Neuronal stem cell (in vitro differentiated cells): Measurements from ENCODE around the gene TRIM14.
"Not testable (repeated sequence)": the region's sequence is repeated elsewhere in the genome, so short reads cannot be mapped to it uniquely, and the experiment has no call there.

Source experiments
- DNase-seq: peaks from one replicate; pipeline ENCODE4 v3.0.0-alpha.2; 2013; ENCODE audit warnings: low spot score
- H2AFZ ChIP-seq: one replicate; pipeline ENCODE4 v1.6.1; 2013; ENCODE audit warnings: mild to moderate bottlenecking, low read length, inconsistent platforms
- H2AK5ac ChIP-seq: 2 replicates; pipeline ENCODE4 v1.6.1; 2013; ENCODE audit warnings: low read depth, mild to moderate bottlenecking, inconsistent platforms, low read length, moderate library complexity, mixed read lengths
- H2BK120ac ChIP-seq: 2 replicates; pipeline ENCODE4 v1.6.1; 2013; ENCODE audit warnings: low read depth, mild to moderate bottlenecking, inconsistent platforms, low read length, moderate library complexity, mixed read lengths
- H2BK12ac ChIP-seq: one replicate; pipeline ENCODE4 v1.6.1; 2013; ENCODE audit warnings: low read length, inconsistent platforms
- H2BK15ac ChIP-seq: 2 replicates; pipeline ENCODE4 v1.6.1; 2013; ENCODE audit warnings: mild to moderate bottlenecking, low read length, inconsistent platforms, mixed read lengths
- H2BK5ac ChIP-seq: one replicate; pipeline ENCODE4 v1.6.1; 2013; ENCODE audit warnings: inconsistent platforms, mild to moderate bottlenecking, low read length, moderate library complexity
- H3K14ac ChIP-seq: one replicate; pipeline ENCODE4 v1.6.1; 2013; ENCODE audit warnings: low read length, inconsistent platforms
- H3K18ac ChIP-seq: 2 replicates; pipeline ENCODE4 v1.6.1; 2013; ENCODE audit warnings: low read length, inconsistent platforms
- H3K23ac ChIP-seq: 2 replicates; pipeline ENCODE4 v1.6.1; 2013; ENCODE audit warnings: low read depth, mild to moderate bottlenecking, mixed read lengths, low read length, inconsistent platforms; ENCODE audit not compliant: poor library complexity
- H3K27ac ChIP-seq: replicated peaks from 3 replicates; pipeline ENCODE4 v1.5.1; 2013; ENCODE audit warnings: low read length, inconsistent platforms
- H3K27me3 ChIP-seq, 3 experiments: 2 replicates each; pipeline ENCODE4 v1.6.1; 2013; ENCODE audit warnings: low read length in 3 of 3, mild to moderate bottlenecking in 2 of 3, inconsistent platforms in 1 of 3, low read depth in 1 of 3, mixed read lengths in 1 of 3, moderate library complexity in 1 of 3; ENCODE audit not compliant: control insufficient read depth in 3 of 3, insufficient read depth in 3 of 3
- H3K36me3 ChIP-seq, 2 donors: replicated peaks in 1 of 2; 2 replicates each; pipeline ENCODE4 v1.6.1; 2013; ENCODE audit warnings: low read length in 2 of 2; ENCODE audit not compliant: control insufficient read depth in 2 of 2, insufficient read depth in 2 of 2
- H3K4ac ChIP-seq: 2 replicates; pipeline ENCODE4 v1.6.1; 2013; ENCODE audit warnings: inconsistent platforms, mild to moderate bottlenecking, low read length, moderate library complexity
- H3K4me1 ChIP-seq, 2 donors: 1 replicate in 1 of 2; 2 replicates in 1 of 2; pipeline ENCODE4 v1.6.1; 2013; ENCODE audit warnings: low read length in 2 of 2, low read depth in 1 of 2; ENCODE audit not compliant: control insufficient read depth in 2 of 2, insufficient read depth in 1 of 2
- H3K4me2 ChIP-seq: one replicate; pipeline ENCODE4 v1.6.1; 2013; ENCODE audit warnings: mild to moderate bottlenecking, low read length, inconsistent platforms; ENCODE audit not compliant: insufficient read depth, poor library complexity, severe bottlenecking
- H3K4me3 ChIP-seq, 2 donors: 2 replicates each; pipeline ENCODE4 v1.5.1; 2013; ENCODE audit warnings: low read length in 2 of 2, mild to moderate bottlenecking in 2 of 2, inconsistent platforms in 1 of 2, moderate library complexity in 1 of 2
- H3K79me1 ChIP-seq: one replicate; pipeline ENCODE4 v1.6.1; 2013; ENCODE audit warnings: low read depth, mild to moderate bottlenecking, inconsistent platforms, low read length, moderate library complexity
- H3K9ac ChIP-seq: one replicate; pipeline ENCODE4 v1.6.1; 2013; ENCODE audit warnings: mild to moderate bottlenecking, low read depth, low read length, inconsistent platforms; ENCODE audit not compliant: poor library complexity
- H3K9me3 ChIP-seq, 2 donors: replicated peaks in 1 of 2; 2 replicates each; pipeline versions ENCODE3 to v1.6.1; 2013; ENCODE audit warnings: low read length in 2 of 2, mild to moderate bottlenecking in 2 of 2, inconsistent platforms in 1 of 2, low read depth in 1 of 2, mixed read lengths in 1 of 2, moderate library complexity in 1 of 2; ENCODE audit not compliant: control insufficient read depth in 2 of 2, insufficient read depth in 1 of 2
- H4K8ac ChIP-seq: one replicate; pipeline ENCODE4 v1.6.1; 2013; ENCODE audit warnings: low read depth, mild to moderate bottlenecking, inconsistent platforms, low read length, moderate library complexity
- H4K91ac ChIP-seq: one replicate; pipeline ENCODE4 v1.6.1; 2013; ENCODE audit warnings: low read length, low read depth, mild to moderate bottlenecking, inconsistent platforms; ENCODE audit not compliant: poor library complexity
- WGBS, 2 donors: extraction: QIAGEN DNeasy Blood & Tissue Kit; methylation state at CpG; one replicate each; pipeline ENCODE4 v1.1.7; 2013; ENCODE audit warnings: missing lambda C conversion rate in 2 of 2, mixed read lengths in 1 of 2; ENCODE audit not compliant: insufficient read length in 2 of 2, insufficient replicate concordance in 1 of 2; ENCODE audit errors: extremely low coverage in 2 of 2; 5-methylcytosine and 5-hydroxymethylcytosine counted together

TRIM14 gene

GRCh38 chr9:98090674-98091073 is 28.3 kb downstream of the TRIM14 start:
- not testable (repeated sequence) for H2BK5ac ChIP-seq, H3K27ac ChIP-seq, H3K18ac ChIP-seq, H3K9ac ChIP-seq, H3K9me3 ChIP-seq, H2AFZ ChIP-seq, H3K4me3 ChIP-seq, H3K36me3 ChIP-seq, H3K4me2 ChIP-seq, DNase-seq, H4K91ac ChIP-seq, H3K4ac ChIP-seq, H2BK120ac ChIP-seq, H3K14ac ChIP-seq, H3K23ac ChIP-seq, H2BK12ac ChIP-seq, H2AK5ac ChIP-seq, H4K8ac ChIP-seq, H3K79me1 ChIP-seq, H2BK15ac ChIP-seq
- peaks cover 6 to 12% of the 10 kb centered on the region in 2 donors for H3K4me1 ChIP-seq
- peaks cover 0 to 21% (median 3%) of the 10 kb centered on the region in 3 experiments for H3K27me3 ChIP-seq
- no CpG with 5 or more reads among the region's 3 CpGs for WGBS, 2 donors

- Histone ChIP-seq H3K36me3 (peaks cover under 1 to 14% of the 10 kb centered on the region in 2 donors), H3K9ac (peak overlapping the region; percentile 2), H3K9me3 (no peaks in the 10 kb centered on the region), H2AFZ (no peak overlapping the region), H3K79me1 (no peaks in the 10 kb centered on the region), H4K91ac (peak overlapping the region; percentile 49), H2BK12ac (peak overlapping the region; percentile 96), H2BK120ac (no peak overlapping the region), H3K23ac (peak overlapping the region; percentile 90), H3K4ac (peak overlapping the region; percentile 10), H2BK15ac (peak overlapping the region; percentile 88), H3K18ac (peak overlapping the region; percentile 91), H3K27ac (no peak overlapping the region), H2BK5ac (no peak overlapping the region), H4K8ac (no peak overlapping the region), H2AK5ac (peak overlapping the region; percentile 81), H3K4me1 (peaks cover 12 to 13% of the 10 kb centered on the region in 2 donors), H3K4me2 (peak overlapping the region; percentile 42), H3K14ac (no peak overlapping the region), H3K27me3 (peaks cover 0 to 8% (median 3%) of the 10 kb centered on the region in 3 experiments), H3K4me3 (peak overlapping the region in 1 of 2 donors; percentile 76)
- peak; percentile 32 for DNase-seq
- no CpG with 5 or more reads among the region's 92 CpGs for WGBS, 2 donors
These were observed 31.3 kb downstream of the TRIM14 start for GRCh38 chr9:98087420-98088354.

- H2AK5ac ChIP-seq, result no peak overlapping the region
- H3K36me3 ChIP-seq, result peaks cover 7 to 27% of the 10 kb centered on the region in 2 donors
- H3K18ac ChIP-seq, result no peak overlapping the region
- DNase-seq, result no peak
- H3K4ac ChIP-seq, result no peak overlapping the region
- H3K27me3 ChIP-seq, result peaks cover 0 to 3% (median 0%) of the 10 kb centered on the region in 3 experiments
- no peak overlapping the region for H2BK5ac ChIP-seq
- H4K91ac ChIP-seq, result no peak overlapping the region
- no peak overlapping the region for H3K23ac ChIP-seq
- H2BK120ac ChIP-seq, result no peak overlapping the region
- H3K9me3 ChIP-seq, result no peaks in the 10 kb centered on the region
- H3K9ac ChIP-seq, result no peak overlapping the region
- H3K14ac ChIP-seq, result no peak overlapping the region
- peaks cover 5 to 13% of the 10 kb centered on the region in 2 donors for H3K4me1 ChIP-seq
- no peak overlapping the region for H3K4me2 ChIP-seq
- no peak overlapping the region for H2AFZ ChIP-seq
- no peak overlapping the region for H4K8ac ChIP-seq
- no peaks in the 10 kb centered on the region for H3K79me1 ChIP-seq
- H2BK15ac ChIP-seq, result no peak overlapping the region
- no peak overlapping the region for H3K4me3 ChIP-seq
- H2BK12ac ChIP-seq, result no peak overlapping the region
- no peak overlapping the region for H3K27ac ChIP-seq
- WGBS, 2 donors, result no CpG with 5 or more reads among the region's 4 CpGs
These were observed 32.6 kb downstream of the TRIM14 start for GRCh38 chr9:98086461-98086860.

GRCh38 chr9:98085944-98086343 is 33.1 kb downstream of the TRIM14 start:
- no peak overlapping the region for H2BK15ac ChIP-seq

More at GRCh38 chr9:98085944-98086343, 33.1 kb downstream of the TRIM14 start:
- Histone ChIP-seq H3K4me2 (no peak overlapping the region), H3K4me1 (peaks cover 5 to 13% of the 10 kb centered on the region in 2 donors), H3K23ac (no peak overlapping the region), H3K14ac (no peak overlapping the region), H3K4ac (no peak overlapping the region), H3K27ac (no peak overlapping the region), H3K18ac (no peak overlapping the region), H3K9ac (no peak overlapping the region), H3K36me3 (peaks cover 12 to 32% of the 10 kb centered on the region in 2 donors), H2AK5ac (no peak overlapping the region), H4K8ac (no peak overlapping the region), H3K4me3 (no peak overlapping the region), H3K9me3 (no peaks in the 10 kb centered on the region), H3K27me3 (peaks cover 0 to 3% (median 0%) of the 10 kb centered on the region in 3 experiments), H2BK12ac (no peak overlapping the region), H2BK5ac (no peak overlapping the region), H2BK120ac (no peak overlapping the region), H4K91ac (no peak overlapping the region), H2AFZ (peak overlapping the region; percentile 46), H3K79me1 (no peaks in the 10 kb centered on the region)
- WGBS, 2 donors, result no CpG with 5 or more reads among the region's 7 CpGs
- peak; percentile 59 for DNase-seq
